Right ventricle myocardium inferior (tissue), 1 donor: ENCODE results near the gene SOWAHA. TPM values are rescaled to one million over a fixed set of nuclear protein-coding genes. Genes with fewer than 3 reads are reported as not detected.
A peak's percentile ranks its signal among the peaks of the same experiment; 100 is the strongest.

Experiments used
- ATAC-seq: fragments of 200-7000 bp; cut with Tn5 transposase; one replicate; pipeline ENCODE4 v1.9.1; 2020; ENCODE audit warnings: mild to moderate bottlenecking, moderate library complexity
- DNase-seq: peaks from one replicate; pipeline ENCODE4 v3.0.0; 2021; ENCODE audit errors: missing footprints
- intact Hi-C: fragments of 100-400 bp; cut with DNase I; formaldehyde crosslinking; loops from one replicate; pipeline ENCODE4 v1.11.0; 2022
- total RNA-seq: library from RNA; stranded (reverse); fragmentation: NEBNext Ultra II Directional; extraction: Animal tissue kit (Norgen Biotek cat#: 25700); gene quantifications from one replicate; pipeline ENCODE4 v1.2.1, GENCODE V29; 2021
- donor health status: DM: no; HTN: yes; CAD: no; lungs with severe emphysema.

Gene SOWAHA
- total RNA-seq, 1 donor from 2014 or later = 0.27 TPM

DNA sequence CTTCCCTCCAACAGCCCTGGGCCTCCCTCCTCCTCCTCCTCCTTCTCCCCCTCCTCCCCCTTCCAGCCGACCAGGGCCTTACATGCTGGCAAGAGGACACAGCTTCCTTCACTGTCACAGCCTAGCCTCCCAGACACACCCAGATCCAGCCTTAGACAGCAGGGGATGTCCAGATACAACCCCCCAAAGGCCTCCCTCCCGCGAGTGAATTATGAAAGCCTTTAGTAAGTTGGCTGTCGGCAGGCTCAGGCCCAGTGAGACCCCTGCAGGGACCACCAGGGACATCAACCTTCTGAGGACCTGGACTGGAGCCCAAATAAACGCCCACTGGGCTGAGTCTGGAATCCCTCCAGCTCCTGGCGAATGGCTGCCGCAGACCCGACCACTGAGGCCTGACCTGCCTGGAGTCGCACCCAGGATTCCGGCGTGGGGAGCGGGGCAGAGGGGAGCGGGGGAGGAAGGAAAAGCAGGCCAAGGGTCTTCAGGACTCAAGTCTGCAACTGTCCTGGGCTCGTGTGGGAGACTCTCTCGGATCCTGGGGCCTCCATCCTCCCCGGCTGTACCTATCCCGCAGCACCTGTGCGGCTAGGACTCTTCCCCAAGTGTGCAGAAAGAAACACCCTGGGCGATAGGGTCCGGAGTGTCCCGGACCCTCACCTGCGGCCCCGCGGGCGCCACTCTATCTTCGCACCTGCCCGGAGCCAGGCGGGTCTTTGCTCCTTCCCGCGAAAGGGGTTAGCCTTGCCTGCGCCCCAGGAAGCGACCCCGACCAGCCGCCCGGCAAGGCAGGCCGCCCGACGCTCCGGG, 36.8 kb upstream of the SOWAHA start:
- intact Hi-C loops = loop anchor here (2.0 to 5.0 kb wide), 2 partner anchors 40 to 41 kb away; partner anchors contain the start of gene KIF3A
- DNase-seq = peak; percentile 65
- ATAC-seq = peak; percentile 56

DNA sequence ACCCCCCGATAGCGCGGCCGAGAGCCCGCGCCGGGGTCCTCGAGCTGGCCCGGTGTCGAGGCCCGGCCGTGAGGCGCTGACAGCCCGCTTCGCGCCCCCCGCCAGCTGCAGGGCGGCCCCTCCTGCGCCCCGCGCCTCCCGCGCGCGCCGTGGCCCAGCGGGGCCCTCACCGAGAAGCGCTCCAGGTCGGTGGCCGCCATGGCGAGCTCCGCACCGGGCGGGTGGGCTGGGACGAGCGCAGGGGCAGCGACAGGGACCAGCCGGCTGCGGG, 36.2 kb upstream of the SOWAHA start:
- ATAC-seq = no peak
- intact Hi-C loops = loop anchor here (2.0 to 5.0 kb wide), 2 partner anchors 40 kb away; partner anchors contain the start of gene KIF3A

DNA sequence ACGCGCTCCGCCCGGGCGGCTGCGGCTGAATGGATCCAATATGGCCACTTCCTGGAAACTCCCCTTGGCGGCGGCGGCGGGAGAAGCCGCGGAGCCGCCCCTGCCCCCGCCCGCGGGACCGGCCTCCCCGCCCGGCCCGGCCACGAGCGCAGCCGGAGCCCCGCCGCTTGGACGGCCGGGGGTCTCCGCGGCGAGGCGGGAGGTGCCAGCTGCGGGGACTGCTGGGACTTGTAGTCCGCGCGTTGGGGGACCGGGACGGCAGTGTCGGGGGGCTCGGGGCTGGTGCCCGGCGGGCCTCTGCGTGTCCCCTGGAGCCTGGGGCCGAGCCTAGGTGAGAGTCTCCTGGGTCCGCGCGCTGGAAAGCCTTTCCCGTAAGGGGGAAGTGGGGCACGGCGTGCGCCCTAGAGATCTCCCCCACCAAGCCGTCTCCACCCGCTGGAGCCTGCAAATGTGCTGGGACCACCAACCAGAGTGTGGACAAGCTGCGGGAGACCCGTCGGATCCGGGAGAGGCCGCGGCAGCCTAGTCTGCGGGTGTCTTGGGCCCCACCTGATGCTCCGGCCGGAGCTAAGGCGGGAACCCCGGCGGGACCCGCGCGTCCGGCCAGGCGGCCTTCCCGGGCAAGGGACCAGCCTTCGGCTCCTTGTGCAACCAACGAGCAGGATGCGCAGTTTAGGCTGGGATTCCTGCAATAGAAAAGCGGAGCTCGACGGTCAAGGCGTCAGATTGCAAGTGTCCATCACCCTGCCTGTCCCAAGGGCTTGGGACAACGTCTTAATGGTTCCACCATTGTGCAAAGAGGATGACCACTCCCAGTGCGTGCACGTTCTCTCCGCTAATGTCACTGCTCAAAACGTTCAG, 35.7 kb upstream of the SOWAHA start, which contains the start of gene SEPTIN8:
Gene SEPTIN8 (minus strand): TSS at position 31 of the 861 bp plus-strand sequence. CDS start 102 bp downstream, outside the sequence.
- peak; percentile 62 for ATAC-seq
- intact Hi-C loops = loop anchor here (2.0 to 5.0 kb wide), 2 partner anchors 40 to 41 kb away; partner anchors contain the start of gene KIF3A

More for the DNA sequence above, 36.2 kb upstream of the SOWAHA start:
- no peak for DNase-seq

DNA sequence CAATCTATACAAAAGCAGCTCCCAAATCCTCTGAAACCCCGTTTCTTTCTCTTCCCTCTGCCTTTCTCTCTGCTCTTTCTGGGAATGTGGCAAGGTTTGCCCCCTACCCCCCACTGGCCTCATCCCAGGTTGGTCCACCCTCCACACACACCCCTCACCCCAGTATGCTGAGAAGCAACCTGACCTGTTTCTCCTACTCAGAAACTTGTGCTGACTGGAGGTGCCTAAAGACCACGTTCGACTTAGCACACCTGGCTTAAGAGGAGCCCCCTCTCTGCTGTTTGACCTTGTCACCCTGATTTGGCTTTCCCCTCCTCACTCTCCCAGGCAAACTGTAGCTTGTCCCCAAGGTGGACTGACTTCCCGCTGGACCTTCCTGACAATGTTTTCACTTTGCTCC, 35.0 kb upstream of the SOWAHA start:
- intact Hi-C loops = loop anchor here (5.0 kb wide), 1 partner anchor 39 kb away; no protein-coding TSS in a partner anchor
- ATAC-seq = no peak
- DNase-seq = no peak

More for the DNA sequence above, 35.7 kb upstream of the SOWAHA start, which contains the start of gene SEPTIN8:
- peak; percentile 76 for DNase-seq

DNA sequence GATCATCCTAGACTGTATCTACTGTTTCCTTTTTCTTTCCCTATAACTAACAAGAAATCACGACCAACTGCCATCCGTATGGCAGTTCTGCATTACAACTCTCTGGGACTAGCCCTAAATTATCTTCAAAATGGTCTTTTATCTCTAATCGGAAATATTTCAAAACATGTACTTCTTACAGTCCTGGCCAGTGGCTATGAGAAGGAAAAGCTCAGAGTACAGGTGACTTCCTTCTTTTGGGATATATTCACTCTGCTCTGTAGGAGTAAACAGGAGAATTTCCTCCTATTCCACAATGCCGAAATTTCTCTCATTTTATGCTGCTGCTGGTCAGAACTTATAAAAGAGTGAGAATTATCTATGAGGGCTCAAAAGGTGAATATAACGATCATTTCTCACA, 34.2 kb upstream of the SOWAHA start:
- DNase-seq = no peak
- ATAC-seq = no peak
- intact Hi-C loops = loop anchor here (5.0 kb wide), 1 partner anchor 38 kb away; no protein-coding TSS in a partner anchor

DNA sequence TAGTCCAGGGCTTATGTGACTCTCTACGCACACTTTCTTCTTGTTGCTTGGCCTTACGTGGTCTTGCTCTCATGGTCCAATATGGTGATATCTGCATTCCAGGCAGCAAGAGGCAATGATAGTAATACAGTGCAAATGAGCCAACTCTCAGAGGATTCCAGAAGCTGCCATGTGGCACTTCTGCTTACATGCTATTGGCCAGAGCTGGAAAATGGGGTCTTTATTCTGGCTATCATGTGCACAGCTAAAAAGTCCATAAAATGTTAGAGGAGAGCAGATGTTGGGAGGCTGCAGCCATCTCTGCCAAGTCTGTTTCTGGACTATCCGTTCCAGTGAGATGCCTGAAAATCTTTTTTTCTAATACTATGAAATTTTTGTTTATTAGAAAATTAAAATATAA, 33.1 kb upstream of the SOWAHA start:
- DNase-seq (no peak), ATAC-seq (no peak)
- intact Hi-C loops = loop anchor here (5.0 kb wide), 1 partner anchor 37 kb away; no protein-coding TSS in a partner anchor

DNA sequence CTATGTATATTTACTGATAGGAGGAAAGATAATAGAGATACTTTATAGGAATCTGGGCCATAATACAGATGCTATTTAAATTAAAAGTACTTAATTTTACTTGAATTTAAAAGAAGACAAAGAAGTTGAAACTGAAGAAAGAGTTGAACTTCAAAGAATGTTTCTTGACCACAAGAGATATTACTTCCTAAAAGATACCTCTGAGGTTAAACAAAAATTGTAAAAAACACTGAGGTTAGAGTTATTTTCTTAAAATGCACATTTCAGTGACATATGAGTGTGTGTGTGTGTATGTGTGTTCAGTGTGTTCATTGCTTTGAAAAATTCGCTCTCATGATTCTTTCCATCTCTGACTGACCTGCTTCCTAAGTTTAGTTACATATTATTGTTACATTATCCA, 32.5 kb upstream of the SOWAHA start:
- intact Hi-C loops = no loop called here
- DNase-seq = no peak
- no peak for ATAC-seq

DNA sequence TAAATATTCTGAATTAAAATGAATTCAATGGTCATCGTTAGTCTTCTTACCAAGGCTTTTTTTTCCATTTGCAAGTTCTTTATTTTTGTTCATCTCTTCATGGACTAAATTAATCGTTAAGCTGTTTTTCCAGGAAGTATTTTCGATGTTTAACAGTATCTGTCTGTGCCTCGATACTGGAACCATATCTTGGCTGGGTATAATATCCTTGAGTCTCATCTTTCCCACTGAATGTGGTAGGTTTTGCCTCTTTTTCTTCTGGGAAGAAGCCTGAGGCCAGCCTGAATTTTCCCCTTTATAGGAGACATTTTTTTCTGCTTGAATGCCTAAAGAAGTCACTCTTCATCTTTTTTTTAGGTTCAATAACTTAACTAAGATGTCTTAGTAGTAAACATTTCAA, 32.1 kb upstream of the SOWAHA start:
- ATAC-seq (no peak), DNase-seq (no peak)
- intact Hi-C loops = no loop called here

DNA sequence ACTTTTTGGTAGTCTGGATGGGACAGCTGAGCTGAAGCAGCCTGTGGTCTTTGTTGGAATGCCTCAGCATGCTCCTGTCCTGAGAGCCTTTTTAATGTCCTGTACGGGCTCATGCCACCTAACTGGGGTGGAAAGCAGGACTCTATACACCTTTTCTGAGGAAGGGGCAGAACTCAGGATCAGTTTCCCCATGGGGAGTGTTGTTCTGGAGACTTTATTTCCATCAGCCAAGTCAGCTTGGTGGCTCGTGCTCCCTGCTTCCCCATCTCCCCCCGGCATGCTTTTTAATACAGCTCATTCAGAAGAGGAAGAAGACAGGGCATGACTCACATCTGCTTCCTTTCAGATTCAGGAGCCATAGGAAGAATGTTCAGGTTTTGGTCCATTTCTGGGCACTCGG, 31.0 kb upstream of the SOWAHA start:
- DNase-seq (no peak), ATAC-seq (no peak)
- intact Hi-C loops = no loop called here

DNA sequence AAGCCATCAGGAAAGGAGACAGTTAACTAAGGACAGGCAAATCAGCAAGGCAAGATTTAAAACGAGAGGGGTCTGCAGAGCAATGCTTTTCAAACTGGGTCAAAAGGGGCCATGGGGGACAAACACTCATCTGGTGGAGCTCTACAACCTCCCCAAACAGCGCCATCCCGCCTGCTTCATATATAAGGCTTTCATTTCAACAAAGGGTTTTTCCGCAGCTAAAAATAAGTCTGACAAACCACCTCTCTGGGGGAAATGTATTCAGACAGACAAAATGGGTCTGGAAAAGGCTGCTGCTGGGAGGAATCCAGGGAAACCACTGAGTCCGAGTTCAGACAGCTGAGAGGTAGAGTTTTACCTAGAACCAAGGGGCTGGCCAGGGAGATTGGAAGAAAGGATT, 27.7 kb upstream of the SOWAHA start:
- no peak for ATAC-seq
- intact Hi-C loops = no loop called here
- DNase-seq = no peak

DNA sequence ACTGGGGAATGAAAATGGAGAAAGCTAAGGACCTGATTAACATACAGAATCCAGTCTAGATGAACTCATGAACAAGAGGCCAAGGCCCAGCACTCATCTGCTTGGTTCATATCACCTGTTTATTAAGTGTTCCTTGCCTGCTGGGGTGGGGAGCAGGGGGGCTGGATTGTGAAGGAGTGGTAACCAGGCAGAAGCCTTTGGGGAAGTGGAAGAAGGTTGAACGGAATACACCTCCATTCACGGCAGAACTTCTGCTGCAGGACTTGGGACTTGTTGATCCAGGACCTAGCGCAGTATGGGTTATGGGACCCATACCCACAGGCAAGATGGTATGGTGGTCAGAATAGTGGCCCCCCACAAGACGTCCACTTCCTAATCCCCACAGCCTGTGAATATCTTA, 27.2 kb upstream of the SOWAHA start:
- ATAC-seq (no peak), DNase-seq (no peak)
- intact Hi-C loops = no loop called here

DNA sequence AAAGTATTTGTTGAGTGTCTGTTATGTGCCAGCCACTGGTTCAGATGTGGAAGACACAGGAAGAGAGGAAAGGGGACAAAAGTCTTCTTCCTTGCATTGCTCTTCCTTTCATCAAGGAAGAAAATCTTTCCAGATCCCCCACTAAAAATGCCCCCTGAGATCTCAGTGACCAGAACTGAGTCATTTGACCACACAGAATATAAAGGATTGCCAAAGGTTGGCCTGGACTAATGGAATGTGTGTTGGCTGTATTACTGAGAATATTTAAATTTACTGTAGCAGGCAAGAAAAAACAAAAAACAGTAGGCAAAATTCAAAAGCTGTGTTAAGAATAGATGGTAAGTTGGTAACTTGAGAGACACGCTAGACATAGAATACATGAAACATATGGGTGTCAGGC, 26.0 kb upstream of the SOWAHA start:
- DNase-seq (no peak), ATAC-seq (no peak)
- intact Hi-C loops = no loop called here

DNA sequence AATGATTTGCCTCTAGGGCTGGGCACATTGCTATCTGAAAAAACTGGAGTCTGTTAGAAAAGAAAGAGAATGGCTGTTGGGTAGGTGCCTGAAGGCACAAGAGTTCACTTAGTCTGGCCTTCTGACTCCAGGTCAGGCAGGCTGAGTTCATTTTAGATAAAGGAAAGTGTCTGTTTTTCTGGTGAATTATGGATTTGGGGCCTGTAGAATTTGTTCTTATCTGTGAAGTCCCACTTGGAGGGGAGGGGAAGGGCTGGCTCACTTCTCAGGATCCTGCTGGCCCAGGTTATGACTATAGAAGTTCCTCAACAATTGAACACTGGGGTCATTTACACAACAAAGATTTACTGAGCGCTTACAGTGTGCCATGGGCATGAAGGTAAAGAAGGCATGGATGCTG, 24.6 kb upstream of the SOWAHA start:
- DNase-seq (no peak), ATAC-seq (no peak)
- intact Hi-C loops = no loop called here

DNA sequence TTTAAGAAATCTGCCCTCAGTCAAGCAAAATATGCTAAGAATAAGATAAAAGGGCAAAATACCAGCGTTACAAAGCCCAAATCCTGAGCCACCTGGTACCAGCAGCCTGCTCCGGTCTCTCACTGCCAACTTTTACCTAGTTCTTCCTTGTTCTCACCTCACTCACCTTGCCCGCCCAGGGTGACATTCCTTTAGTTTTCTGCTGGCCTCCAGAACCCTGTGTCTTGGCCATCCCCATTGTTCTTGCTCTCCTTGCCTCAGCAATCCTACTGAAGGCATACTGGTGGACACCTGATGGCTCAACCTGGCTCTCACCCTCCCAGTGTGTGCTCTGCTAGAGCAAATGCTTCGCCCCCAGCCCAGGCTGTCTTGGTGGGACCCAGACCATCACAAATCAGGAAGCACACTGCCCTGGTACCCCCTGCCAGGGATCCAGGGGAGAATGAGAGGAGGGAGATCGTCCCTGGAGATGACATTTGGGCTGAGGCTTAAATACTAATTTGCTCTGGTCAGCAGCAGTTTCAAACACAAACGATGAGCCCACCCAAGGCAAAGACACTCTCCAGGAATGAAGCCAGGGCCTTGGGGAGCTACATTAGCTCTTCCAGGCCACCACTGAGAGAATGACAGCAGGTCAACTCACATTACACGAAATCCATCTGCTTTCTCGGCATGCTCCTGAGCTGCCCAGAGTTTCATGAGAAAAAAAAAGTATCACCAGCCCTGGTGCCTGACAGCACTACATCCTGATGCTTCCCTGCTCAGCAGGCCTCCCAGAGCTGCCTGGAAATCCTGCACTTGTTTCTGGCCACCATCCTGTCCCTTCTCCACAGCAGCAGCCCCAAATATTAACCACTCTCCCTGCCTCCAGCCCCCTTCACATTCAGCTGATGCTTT, 23.9 kb upstream of the SOWAHA start:
- intact Hi-C loops = no loop called here
- ATAC-seq (no peak), DNase-seq (no peak)

DNA sequence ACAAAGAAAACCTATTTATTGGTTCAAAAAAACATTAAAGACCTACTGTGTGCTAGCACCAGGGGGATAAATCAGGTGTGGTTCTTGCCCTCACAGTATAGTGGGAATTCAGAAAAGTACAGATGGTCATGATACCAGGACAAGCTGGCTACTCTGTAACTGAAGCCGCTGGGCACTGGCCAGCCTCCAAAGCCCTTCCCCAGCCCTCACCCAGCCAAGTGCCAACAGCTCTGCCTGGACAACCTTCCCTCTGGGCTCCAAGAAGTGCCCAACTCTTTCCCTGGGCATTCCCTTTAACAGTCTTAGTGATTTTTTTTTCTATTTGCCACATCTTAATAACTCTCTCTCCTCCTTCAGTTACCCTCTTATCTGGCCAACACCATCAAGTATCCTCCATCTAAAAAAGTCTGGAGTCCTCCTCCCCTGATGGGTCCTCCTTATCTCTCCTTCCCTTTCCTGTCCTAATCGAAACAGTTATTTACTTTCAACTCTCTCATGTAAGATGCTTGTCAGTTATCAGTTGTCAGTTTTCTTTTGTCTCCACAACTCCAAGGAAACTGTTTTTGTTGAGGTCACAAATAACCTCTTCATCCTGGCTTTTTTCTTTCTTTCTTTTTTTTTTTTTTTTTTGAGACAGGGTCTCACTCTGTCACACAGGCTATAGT, 22.8 kb upstream of the SOWAHA start:
- intact Hi-C loops = no loop called here
- DNase-seq (no peak), ATAC-seq (no peak)

DNA sequence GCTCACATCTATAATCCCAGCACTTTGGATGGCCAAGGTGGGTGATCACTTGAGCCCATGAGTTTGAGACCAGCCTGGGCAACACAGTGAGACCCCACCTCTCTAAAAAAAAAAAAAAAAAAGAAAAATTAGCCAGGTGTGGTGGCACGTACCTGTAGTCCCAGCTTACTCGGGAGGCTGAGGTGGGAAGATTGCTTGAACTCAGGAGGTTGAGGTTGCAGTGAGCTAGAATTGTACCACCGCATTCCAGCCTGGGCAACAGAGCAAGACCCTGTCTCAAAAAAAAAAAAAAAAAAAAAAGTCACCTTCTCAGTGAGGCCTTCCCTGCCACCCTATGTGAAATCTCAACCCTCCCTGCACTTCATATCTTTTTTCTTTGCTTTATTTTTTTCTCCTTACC, 22.1 kb upstream of the SOWAHA start:
- ATAC-seq = no peak
- intact Hi-C loops = no loop called here
- no peak for DNase-seq

DNA sequence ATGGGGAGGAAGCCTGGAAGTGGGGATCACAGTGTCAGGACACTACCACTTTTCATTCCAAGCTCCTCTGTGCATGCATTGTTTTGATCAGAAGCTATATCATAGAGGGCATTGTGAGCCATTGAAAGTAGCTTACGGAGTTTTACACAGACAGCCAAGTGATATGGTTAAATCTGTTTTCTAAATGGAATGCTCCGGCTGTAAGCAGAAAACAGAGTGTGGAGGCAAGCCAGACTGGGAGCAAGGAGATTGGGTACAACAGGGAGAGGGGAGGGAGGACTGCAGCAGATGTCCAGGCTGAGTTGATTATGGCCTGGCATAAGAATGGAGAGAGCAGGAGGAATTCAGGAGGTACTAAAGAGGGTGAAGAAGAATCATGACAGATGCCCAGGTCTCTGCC, 15.5 kb upstream of the SOWAHA start:
- ATAC-seq (no peak), DNase-seq (no peak)
- intact Hi-C loops = no loop called here

DNA sequence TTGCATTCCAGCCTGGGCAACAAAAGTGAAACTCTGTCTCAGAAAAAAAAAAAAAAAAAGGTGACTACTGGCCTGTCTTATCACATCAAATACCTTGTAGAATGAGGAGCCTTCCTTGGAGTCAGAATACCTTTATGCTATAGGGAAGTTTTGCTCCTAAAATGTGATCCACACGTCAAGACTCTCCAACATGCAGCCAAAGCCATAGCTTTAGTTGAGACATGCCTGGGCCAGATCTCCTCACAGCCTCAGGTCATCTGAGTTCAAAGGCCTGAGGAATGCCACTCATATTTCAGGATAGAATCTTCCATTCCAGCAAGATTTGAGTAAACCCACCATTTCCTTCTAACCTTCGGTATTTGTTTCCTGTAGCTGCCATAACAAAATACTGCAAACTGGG, 13.7 kb upstream of the SOWAHA start:
- DNase-seq (no peak), ATAC-seq (no peak)
- intact Hi-C loops = no loop called here
